Keratinocyte (primary cell): ENCODE measurements around the gene ZNF454. TPM values are rescaled to one million over a fixed set of nuclear protein-coding genes. Genes with fewer than 3 reads are reported as not detected.

ENCODE experiments used
- DNase-seq: peaks from one replicate; pipeline ENCODE4 v3.0.0-alpha.2; 2011; ENCODE audit warnings: low read depth, missing footprints, low spot score
- FAIRE-seq: peaks from 2 replicates; lab custom pipeline; 2011; peaks lifted over from hg19 to GRCh38; lab: Jason Lieb, UNC
- H2AFZ ChIP-seq: 2 replicates; pipeline ENCODE4 v1.6.0; 2012; ENCODE audit warnings: low read length, control low read depth, inconsistent platforms; ENCODE audit not compliant: control insufficient read depth
- H3K27ac ChIP-seq: 2 replicates; pipeline ENCODE4 v1.5.1; 2011; ENCODE audit warnings: low read length; ENCODE audit not compliant: control insufficient read depth, insufficient read depth
- H3K27me3 ChIP-seq: 3 replicates; pipeline ENCODE4 v1.6.0; 2011; ENCODE audit warnings: low read length; ENCODE audit not compliant: control insufficient read depth, insufficient read depth; ENCODE audit errors: extremely low read depth
- H3K36me3 ChIP-seq, 2 experiments: 2 replicates in 1 of 2; 3 replicates in 1 of 2; pipeline ENCODE4 v1.5.1; 2011; ENCODE audit warnings: low read length in 2 of 2, mild to moderate bottlenecking in 1 of 2; ENCODE audit not compliant: control insufficient read depth in 2 of 2, insufficient read depth in 2 of 2; ENCODE audit errors: extremely low read depth in 1 of 2
- H3K4me1 ChIP-seq: 3 replicates; pipeline ENCODE4 v1.5.1; 2011; ENCODE audit warnings: low read length; ENCODE audit not compliant: control insufficient read depth, insufficient read depth; ENCODE audit errors: extremely low read depth
- H3K4me2 ChIP-seq: 3 replicates; pipeline ENCODE4 v1.6.0; 2011; ENCODE audit warnings: low read depth, low read length; ENCODE audit not compliant: control insufficient read depth, insufficient read depth; ENCODE audit errors: extremely low read depth
- H3K4me3 ChIP-seq, 3 experiments: fragments of 200-600 bp in 1 of 3; sonication (generic) in 1 of 3; 2 replicates in 2 of 3; 3 replicates in 1 of 3; pipeline ENCODE4 v1.5.1; 2011 to 2016; ENCODE audit warnings: low read length in 3 of 3, mild to moderate bottlenecking in 3 of 3, control low read depth in 2 of 3, inconsistent platforms in 1 of 3, low read depth in 1 of 3, mixed read lengths in 1 of 3, mixed run types in 1 of 3, moderate library complexity in 1 of 3; ENCODE audit not compliant: control insufficient read depth in 2 of 3, insufficient read depth in 2 of 3; ENCODE audit errors: extremely low read depth in 1 of 3
- H3K79me2 ChIP-seq: 2 replicates; pipeline ENCODE4 v1.6.0; 2012; ENCODE audit warnings: low read length; ENCODE audit not compliant: control insufficient read depth, insufficient read depth
- H3K9ac ChIP-seq: 3 replicates; pipeline ENCODE4 v1.6.0; 2011; ENCODE audit warnings: low read length; ENCODE audit not compliant: control insufficient read depth, insufficient read depth; ENCODE audit errors: extremely low read depth
- H3K9me1 ChIP-seq: 3 replicates; pipeline ENCODE4 v1.6.0; 2011; ENCODE audit warnings: low read length; ENCODE audit not compliant: control insufficient read depth, insufficient read depth; ENCODE audit errors: extremely low read depth
- H3K9me3 ChIP-seq: 2 replicates; pipeline ENCODE4 v1.5.1; 2012; ENCODE audit warnings: low read depth, low read length; ENCODE audit not compliant: control insufficient read depth
- H4K20me1 ChIP-seq: 3 replicates; pipeline ENCODE4 v1.6.0; 2011; ENCODE audit warnings: low read length; ENCODE audit not compliant: control insufficient read depth, insufficient read depth; ENCODE audit errors: extremely low read depth
- EZH2 ChIP-seq: IDR thresholded peaks from one replicate; pipeline ENCODE4 v1.6.1; 2012; ENCODE audit warnings: inconsistent platforms, mild to moderate bottlenecking, low read length, moderate library complexity
- dilution Hi-C: fragments of 300-500 bp; cut with MboI; formaldehyde crosslinking; loops from one replicate; pipeline ENCODE4 v1.7.0; 2020; ENCODE audit warnings: low sequenced_read_pairs; ENCODE audit not compliant: extremely low pct_ligation_motif_present
- polyA plus RNA-seq, 5 experiments: library from polyadenylated mRNA; depleted of rRNA in 3 of 5; stranded (reverse) in 3 of 5; stranded (forward) in 1 of 5; unstranded in 1 of 5; fragments of >200 nt; gene quantifications; 1 replicate in 1 of 5; 2 replicates in 3 of 5; 3 replicates in 1 of 5; pipeline versions ENCODE4 v1.2.1 to v1.2.3, GENCODE V29; 2011 to 2012; ENCODE audit warnings: missing spikeins in 2 of 5, low read depth in 1 of 5, low replicate concordance in 1 of 5
- TF ChIP-seq, protein P1 (sequence below), 3 experiments: IDR thresholded peaks in 1 of 3; conservative IDR thresholded peaks in 1 of 3; optimal IDR thresholded peaks in 1 of 3; 2 replicates in 2 of 3; 3 replicates in 1 of 3; pipeline versions ENCODE3 to v1.5.1; 2011; ENCODE audit warnings: low read length in 3 of 3, mild to moderate bottlenecking in 3 of 3, moderate library complexity in 2 of 3, control low read depth in 1 of 3, inconsistent platforms in 1 of 3; ENCODE audit not compliant: insufficient read depth in 2 of 3; ENCODE audit errors: extremely low read depth in 1 of 3

ZNF454 gene
- polyA plus RNA-seq, 1 donor (not counting 4 experiments of a cell fraction or from before 2014, with no cell fraction given), result 0.08 TPM

DNA sequence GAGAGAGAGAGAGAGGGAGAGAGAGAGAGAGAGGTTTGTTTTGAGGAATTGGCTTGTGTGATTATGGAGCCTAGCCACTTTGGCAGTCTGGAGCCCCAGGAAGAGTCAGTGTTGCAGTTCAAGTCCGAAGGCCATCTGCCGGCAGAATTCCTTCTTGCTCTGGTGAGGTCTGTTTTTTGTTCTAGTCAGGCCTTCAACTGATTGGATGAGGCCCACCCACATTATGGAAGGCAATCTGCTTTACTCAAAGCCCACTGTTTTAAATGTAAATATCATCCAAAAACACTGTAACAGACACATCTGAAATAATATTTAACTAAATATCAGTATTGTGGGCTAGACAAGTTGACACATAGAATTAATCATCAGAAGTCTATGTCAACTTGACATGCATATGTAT is 65.6 kb downstream of the ZNF454 start:
- Histone ChIP-seq H3K79me2 (no peaks in the 10 kb centered on the region), H3K27ac (no peak overlapping the region), H3K36me3 (no peaks in the 10 kb centered on the region), H2AFZ (no peak overlapping the region), H4K20me1 (no peaks in the 10 kb centered on the region), H3K4me3 (no peak overlapping the region), H3K9me3 (peaks cover 2% of the 10 kb centered on the region), H3K4me2 (no peak overlapping the region), H3K9me1 (no peaks in the 10 kb centered on the region), H3K27me3 (no peaks in the 10 kb centered on the region), H3K4me1 (no peaks in the 10 kb centered on the region), H3K9ac (no peak overlapping the region)
- TF ChIP-seq, protein P1, sequence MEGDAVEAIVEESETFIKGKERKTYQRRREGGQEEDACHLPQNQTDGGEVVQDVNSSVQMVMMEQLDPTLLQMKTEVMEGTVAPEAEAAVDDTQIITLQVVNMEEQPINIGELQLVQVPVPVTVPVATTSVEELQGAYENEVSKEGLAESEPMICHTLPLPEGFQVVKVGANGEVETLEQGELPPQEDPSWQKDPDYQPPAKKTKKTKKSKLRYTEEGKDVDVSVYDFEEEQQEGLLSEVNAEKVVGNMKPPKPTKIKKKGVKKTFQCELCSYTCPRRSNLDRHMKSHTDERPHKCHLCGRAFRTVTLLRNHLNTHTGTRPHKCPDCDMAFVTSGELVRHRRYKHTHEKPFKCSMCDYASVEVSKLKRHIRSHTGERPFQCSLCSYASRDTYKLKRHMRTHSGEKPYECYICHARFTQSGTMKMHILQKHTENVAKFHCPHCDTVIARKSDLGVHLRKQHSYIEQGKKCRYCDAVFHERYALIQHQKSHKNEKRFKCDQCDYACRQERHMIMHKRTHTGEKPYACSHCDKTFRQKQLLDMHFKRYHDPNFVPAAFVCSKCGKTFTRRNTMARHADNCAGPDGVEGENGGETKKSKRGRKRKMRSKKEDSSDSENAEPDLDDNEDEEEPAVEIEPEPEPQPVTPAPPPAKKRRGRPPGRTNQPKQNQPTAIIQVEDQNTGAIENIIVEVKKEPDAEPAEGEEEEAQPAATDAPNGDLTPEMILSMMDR (optimal IDR thresholded peaks at IDR 0.05 in 1 of 3, IDR thresholded peaks at IDR 0.05 in 1 of 3, conservative IDR thresholded peaks at IDR 0.05 in 1 of 3; ENCODE audit: extremely low read depth in 1 of 3, insufficient read depth in 2 of 3, low read length in 3 of 3), result no peak
- no peak for TF ChIP-seq EZH2
- dilution Hi-C loops, result no loop called here
- no peak for DNase-seq
- FAIRE-seq, result no peak

DNA sequence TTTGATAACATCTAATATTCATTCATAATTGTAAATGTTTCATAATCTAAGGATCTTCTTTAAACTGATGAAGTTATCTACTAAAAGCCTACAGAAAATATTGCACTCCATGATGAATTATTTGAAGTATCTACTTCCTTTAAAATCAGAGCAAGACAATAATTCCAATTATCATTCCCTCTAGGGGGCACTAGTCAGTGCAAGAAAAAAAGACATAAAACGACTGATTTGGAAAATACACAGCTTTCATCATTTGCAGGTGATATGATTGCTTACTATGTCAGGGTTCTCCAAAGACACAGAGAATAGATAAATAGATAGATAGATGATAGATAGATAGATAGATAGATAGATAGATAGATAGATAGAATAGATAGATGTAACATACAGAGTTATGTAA is 67.7 kb downstream of the ZNF454 start:
- Histone ChIP-seq H3K9me1 (no peaks in the 10 kb centered on the region), H2AFZ (no peak overlapping the region), H3K4me3 (no peak overlapping the region), H3K36me3 (no peaks in the 10 kb centered on the region), H3K4me1 (no peaks in the 10 kb centered on the region), H3K9ac (no peak overlapping the region), H3K4me2 (no peak overlapping the region), H3K9me3 (no peaks in the 10 kb centered on the region), H3K27ac (no peak overlapping the region), H3K79me2 (no peaks in the 10 kb centered on the region), H4K20me1 (no peaks in the 10 kb centered on the region), H3K27me3 (no peaks in the 10 kb centered on the region)
- TF ChIP-seq, protein P1 (optimal IDR thresholded peaks at IDR 0.05 in 1 of 3, IDR thresholded peaks at IDR 0.05 in 1 of 3, conservative IDR thresholded peaks at IDR 0.05 in 1 of 3; ENCODE audit: extremely low read depth in 1 of 3, insufficient read depth in 2 of 3, low read length in 3 of 3), result no peak
- TF ChIP-seq EZH2, result no peak
- DNase-seq (no peak), FAIRE-seq (no peak)
- dilution Hi-C loops, result no loop called here

Other genes with a start within 250 kb of the ZNF454 start
- gene ZNF354A, start 210.5 kb upstream of the ZNF454 start, polyA plus RNA-seq, result 6.8 to 11.1 TPM (median 10.5 TPM) in 3 replicates
- 6.4 to 10.2 TPM (median 8.6 TPM) in 3 replicates for gene ZNF354B, start 81.2 kb upstream of the ZNF454 start, polyA plus RNA-seq
- 0.32 to 0.54 TPM (median 0.52 TPM) in 3 replicates for gene ZFP2, start 45.3 kb upstream of the ZNF454 start, polyA plus RNA-seq
- not detected in 3 replicates for gene GRM6, start 54.1 kb downstream of the ZNF454 start, polyA plus RNA-seq
- 1.8 to 2.5 TPM (median 2.2 TPM) in 3 replicates for gene ZNF879, start 82.6 kb downstream of the ZNF454 start, polyA plus RNA-seq
- 1.8 to 2.7 TPM (median 2.4 TPM) in 3 replicates for gene ZNF354C, start 119.2 kb downstream of the ZNF454 start, polyA plus RNA-seq